HUES64 (cell line): ENCODE results near the gene MMP24OS.

Experiments used
- H3K27ac ChIP-seq: 2 replicates; pipeline ENCODE4 v1.7.0; 2013; ENCODE audit warnings: low read depth, low read length, inconsistent platforms
- H3K27me3 ChIP-seq: 2 replicates; pipeline ENCODE4 v1.6.1; 2013; ENCODE audit warnings: mild to moderate bottlenecking, low read length; ENCODE audit not compliant: insufficient read depth
- H3K36me3 ChIP-seq: 2 replicates; pipeline ENCODE4 v1.6.1; 2013; ENCODE audit warnings: mild to moderate bottlenecking, low read length; ENCODE audit not compliant: insufficient read depth
- H3K4me1 ChIP-seq: 2 replicates; pipeline ENCODE4 v1.6.1; 2013; ENCODE audit warnings: mild to moderate bottlenecking, low read length, moderate library complexity; ENCODE audit not compliant: insufficient read depth
- H3K4me3 ChIP-seq: 2 replicates; pipeline ENCODE4 v1.5.1; 2013; ENCODE audit warnings: mild to moderate bottlenecking, low read length, moderate library complexity
- H3K9ac ChIP-seq: 2 replicates; pipeline ENCODE4 v1.6.1; 2013; ENCODE audit warnings: mild to moderate bottlenecking, low read depth, low read length
- H3K9me3 ChIP-seq: 2 replicates; pipeline ENCODE4 v1.6.1; 2013; ENCODE audit warnings: low read depth, low read length; ENCODE audit not compliant: insufficient read depth
- WGBS: fragments of 150-250, 120-280 bp; methylation state at CpG from one replicate; pipeline ENCODE4 v1.1.7; 2013; ENCODE audit warnings: missing lambda C conversion rate; 5-methylcytosine and 5-hydroxymethylcytosine counted together

MMP24OS gene

GRCh38 chr20:35305682-35306556 is 28.0 kb upstream of the MMP24OS start:
- Histone ChIP-seq H3K27ac (no peak overlapping the region; the same call in 1 of the 2 replicates), H3K36me3 (0 out of 2 replicates have a peak, but pooled peaks cover 2% of the 10 kb centered on the region), H3K9me3 (no peaks in the 10 kb centered on the region), H3K27me3 (no peaks in the 10 kb centered on the region), H3K4me1 (peaks cover 2% of the 10 kb centered on the region; the same call in 1 of the 2 replicates), H3K4me3 (no peak overlapping the region), H3K9ac (no peak overlapping the region)
- WGBS = 90% methylated on average over 12 of the region's 12 CpGs

GRCh38 chr20:35304956-35305355 is 27.0 kb upstream of the MMP24OS start:
- Histone ChIP-seq H3K27me3 (no peaks in the 10 kb centered on the region), H3K36me3 (0 out of 2 replicates have a peak, but pooled peaks cover 2% of the 10 kb centered on the region), H3K9me3 (no peaks in the 10 kb centered on the region), H3K9ac (no peak overlapping the region), H3K4me3 (no peak overlapping the region), H3K4me1 (peaks cover 2% of the 10 kb centered on the region; the same call in 1 of the 2 replicates), H3K27ac (no peak overlapping the region)
- 89% methylated on average over 6 of the region's 6 CpGs for WGBS

GRCh38 chr20:35303735-35304491 is 26.0 kb upstream of the MMP24OS start:
- peak overlapping the region; percentile 10; the same call in 1 of the 2 replicates for H3K4me3 ChIP-seq
- peaks cover 2% of the 10 kb centered on the region; the same call in 1 of the 2 replicates for H3K4me1 ChIP-seq
- no peak overlapping the region for H3K9ac ChIP-seq

GRCh38 chr20:35303382-35303734 is 25.4 kb upstream of the MMP24OS start:
- 0 out of 2 replicates have a peak, but pooled peaks cover 2% of the 10 kb centered on the region for H3K36me3 ChIP-seq
- no peak overlapping the region for H3K27ac ChIP-seq
- H3K9ac ChIP-seq = no peak overlapping the region
- H3K4me3 ChIP-seq = no peak overlapping the region
- H3K4me1 ChIP-seq = peaks cover 2% of the 10 kb centered on the region; the same call in 1 of the 2 replicates
- no peaks in the 10 kb centered on the region for H3K9me3 ChIP-seq
- WGBS = 92% methylated on average over 11 of the region's 11 CpGs
- H3K27me3 ChIP-seq = no peaks in the 10 kb centered on the region

More at GRCh38 chr20:35303735-35304491, 26.0 kb upstream of the MMP24OS start:
- Histone ChIP-seq H3K27ac (no peak overlapping the region), H3K36me3 (0 out of 2 replicates have a peak, but pooled peaks cover 2% of the 10 kb centered on the region), H3K9me3 (no peaks in the 10 kb centered on the region), H3K27me3 (no peaks in the 10 kb centered on the region)
- WGBS = 30% methylated on average over 18 of the region's 18 CpGs

GRCh38 chr20:35302421-35303335 is 24.8 kb upstream of the MMP24OS start:
- 87% methylated on average over 3 of the region's 6 CpGs for WGBS
- H3K4me1 ChIP-seq = peaks cover 2% of the 10 kb centered on the region; the same call in 1 of the 2 replicates
- no peaks in the 10 kb centered on the region for H3K9me3 ChIP-seq
- no peaks in the 10 kb centered on the region for H3K27me3 ChIP-seq
- H3K9ac ChIP-seq = no peak overlapping the region
- H3K27ac ChIP-seq = no peak overlapping the region
- 0 out of 2 replicates have a peak, but pooled peaks cover 2% of the 10 kb centered on the region for H3K36me3 ChIP-seq
- no peak overlapping the region for H3K4me3 ChIP-seq

GRCh38 chr20:35301426-35301825 is 23.5 kb upstream of the MMP24OS start:
- H3K9ac ChIP-seq = no peak overlapping the region
- H3K27ac ChIP-seq = no peak overlapping the region
- H3K4me1 ChIP-seq = peaks cover 2% of the 10 kb centered on the region; the same call in 1 of the 2 replicates
- H3K9me3 ChIP-seq = no peaks in the 10 kb centered on the region
- H3K36me3 ChIP-seq = 0 out of 2 replicates have a peak, but pooled peaks cover 2% of the 10 kb centered on the region
- WGBS = 90% methylated on average over 2 of the region's 2 CpGs
- H3K27me3 ChIP-seq = no peaks in the 10 kb centered on the region
- H3K4me3 ChIP-seq = no peak overlapping the region

GRCh38 chr20:35300469-35301262 is 22.7 kb upstream of the MMP24OS start:
- no peaks in the 10 kb centered on the region for H3K27me3 ChIP-seq
- peaks cover 2% of the 10 kb centered on the region; the same call in 1 of the 2 replicates for H3K4me1 ChIP-seq
- no peak overlapping the region for H3K4me3 ChIP-seq
- H3K9ac ChIP-seq = no peak overlapping the region
- no peak overlapping the region for H3K27ac ChIP-seq
- H3K36me3 ChIP-seq = no peaks in the 10 kb centered on the region
- no peaks in the 10 kb centered on the region for H3K9me3 ChIP-seq
- 83% methylated on average over 3 of the region's 4 CpGs for WGBS

- H3K36me3 ChIP-seq = no peaks in the 10 kb centered on the region
- no peak overlapping the region for H3K27ac ChIP-seq
- H3K4me1 ChIP-seq = 0 out of 2 replicates have a peak, but pooled peaks cover 2% of the 10 kb centered on the region
- H3K4me3 ChIP-seq = no peak overlapping the region
- WGBS = 87% methylated on average over 4 of the region's 4 CpGs
- no peaks in the 10 kb centered on the region for H3K27me3 ChIP-seq
- H3K9me3 ChIP-seq = no peaks in the 10 kb centered on the region
- no peak overlapping the region for H3K9ac ChIP-seq
These were observed 21.9 kb upstream of the MMP24OS start for GRCh38 chr20:35299780-35300179.

- H3K27ac ChIP-seq = no peak overlapping the region
- no peak overlapping the region for H3K9ac ChIP-seq
- 86% methylated on average over 5 of the region's 5 CpGs for WGBS
- H3K27me3 ChIP-seq = no peaks in the 10 kb centered on the region
- H3K9me3 ChIP-seq = no peaks in the 10 kb centered on the region
- no peak overlapping the region for H3K4me3 ChIP-seq
- no peaks in the 10 kb centered on the region for H3K36me3 ChIP-seq
- no peaks in the 10 kb centered on the region for H3K4me1 ChIP-seq
These were observed 20.3 kb upstream of the MMP24OS start for GRCh38 chr20:35298264-35298663.

GRCh38 chr20:35297740-35298139 is 19.8 kb upstream of the MMP24OS start:
- no peak overlapping the region for H3K4me3 ChIP-seq
- H3K36me3 ChIP-seq = no peaks in the 10 kb centered on the region
- H3K4me1 ChIP-seq = no peaks in the 10 kb centered on the region
- H3K9me3 ChIP-seq = no peaks in the 10 kb centered on the region
- WGBS = 94% methylated on average over 14 of the region's 14 CpGs
- H3K27ac ChIP-seq = no peak overlapping the region
- no peaks in the 10 kb centered on the region for H3K27me3 ChIP-seq
- no peak overlapping the region for H3K9ac ChIP-seq
